ENCODE measurements around the gene C1orf116.

C1orf116 gene

DNA sequence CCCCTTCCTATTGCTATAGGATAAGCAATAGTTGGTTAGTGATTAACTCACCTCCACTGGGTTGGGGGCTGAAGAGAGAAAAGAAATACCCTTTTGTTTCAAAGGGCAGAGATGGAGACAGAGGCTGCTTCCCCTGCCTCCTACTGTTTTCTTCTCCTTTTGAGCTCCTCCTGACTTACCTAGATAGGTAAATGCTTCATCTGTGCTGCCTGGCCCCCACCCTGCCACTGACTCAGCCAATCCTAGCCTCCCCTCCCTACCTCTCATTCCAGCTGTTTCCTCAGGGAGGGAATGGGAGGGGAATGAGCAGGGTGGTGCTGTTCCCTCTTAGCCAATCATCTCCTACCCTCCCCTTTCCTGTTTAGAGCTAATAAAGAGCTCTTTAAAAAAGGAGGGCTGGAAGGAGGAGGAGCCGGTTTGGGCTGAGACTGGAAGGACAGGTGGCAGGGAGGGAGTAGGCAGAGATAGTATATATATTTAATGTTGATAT is at the start of gene C1orf116:
Gene C1orf116, minus strand, starts transcription at position 229 of the 490 bp plus-strand sequence. CDS start 5,158 bp downstream, outside the sequence.
- in situ Hi-C loops (cut with HindIII; ENCODE audit: low pct_ligation_motif_present, low pct_unique_long_range_greater_than_20kb, low sequenced_read_pairs), result no loop called here
- DNase-seq, result peak; percentile 76

DNA sequence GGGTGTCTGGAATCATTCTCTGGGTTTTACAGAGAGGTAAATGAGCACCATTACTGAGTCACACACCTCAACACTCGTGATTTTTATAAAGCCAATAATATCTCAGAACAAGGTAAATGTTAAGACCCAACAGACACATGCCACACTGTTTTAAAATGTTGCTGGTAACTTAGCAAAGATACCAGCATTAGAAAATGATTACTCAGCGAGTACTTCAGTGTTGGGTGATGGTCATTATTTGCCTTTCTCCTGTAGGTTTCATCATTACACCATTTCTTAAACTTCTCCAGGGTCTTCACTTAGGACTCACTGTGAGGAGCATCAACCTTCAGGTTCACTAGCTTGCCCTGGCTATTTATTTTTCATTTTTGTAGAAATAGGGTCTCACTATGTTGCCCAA is 49.2 kb upstream of the C1orf116 start:
- no peak for DNase-seq
- in situ Hi-C loops (cut with HindIII; ENCODE audit: low pct_ligation_motif_present, low pct_unique_long_range_greater_than_20kb, low sequenced_read_pairs), result no loop called here

DNA sequence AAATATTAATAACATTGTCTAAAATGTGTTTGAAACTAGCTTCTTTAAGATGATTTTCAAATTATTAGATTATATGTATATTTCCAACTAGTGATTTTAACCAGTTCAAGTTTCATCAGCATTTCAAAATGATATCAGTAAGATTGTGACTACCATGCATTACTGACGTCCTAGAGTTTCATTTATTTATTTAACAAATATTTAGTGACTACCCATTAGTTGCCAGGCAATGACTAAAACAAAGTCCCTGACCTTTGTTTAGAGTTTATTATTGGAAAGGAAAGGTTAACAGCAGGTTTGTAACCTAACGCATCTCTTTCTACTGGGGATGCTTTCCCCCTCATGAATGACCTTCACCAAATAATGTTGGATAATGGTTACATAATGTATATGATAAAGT is 48.5 kb upstream of the C1orf116 start:
- DNase-seq, result no peak
- in situ Hi-C loops (cut with HindIII; ENCODE audit: low pct_ligation_motif_present, low pct_unique_long_range_greater_than_20kb, low sequenced_read_pairs), result no loop called here

DNA sequence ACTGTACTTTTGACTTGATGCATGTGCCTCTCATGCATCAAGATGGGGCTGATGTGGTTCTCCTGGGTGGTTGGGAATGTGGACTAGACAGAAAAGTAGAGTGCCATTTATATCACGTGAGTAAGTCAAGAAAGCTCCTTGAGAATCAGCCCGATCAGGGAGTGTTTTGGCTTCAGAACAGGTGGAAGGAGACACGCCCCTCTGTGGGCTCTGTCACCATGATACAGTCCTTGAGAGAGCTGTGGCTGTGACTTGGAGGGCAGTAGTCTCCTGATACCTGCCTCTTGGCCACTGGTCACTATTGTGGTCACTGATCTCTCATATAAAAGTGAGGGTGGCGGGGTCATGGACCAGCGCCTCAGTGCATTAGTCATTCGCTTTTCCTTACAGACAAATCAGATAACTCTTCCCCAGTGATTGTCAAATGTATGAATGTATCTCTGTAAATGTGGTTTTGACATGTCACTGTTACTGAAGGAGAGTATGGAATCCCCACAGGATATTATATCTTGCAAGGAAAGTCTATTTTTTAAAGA is 47.2 kb upstream of the C1orf116 start:
- peak; percentile 10 for DNase-seq

DNA sequence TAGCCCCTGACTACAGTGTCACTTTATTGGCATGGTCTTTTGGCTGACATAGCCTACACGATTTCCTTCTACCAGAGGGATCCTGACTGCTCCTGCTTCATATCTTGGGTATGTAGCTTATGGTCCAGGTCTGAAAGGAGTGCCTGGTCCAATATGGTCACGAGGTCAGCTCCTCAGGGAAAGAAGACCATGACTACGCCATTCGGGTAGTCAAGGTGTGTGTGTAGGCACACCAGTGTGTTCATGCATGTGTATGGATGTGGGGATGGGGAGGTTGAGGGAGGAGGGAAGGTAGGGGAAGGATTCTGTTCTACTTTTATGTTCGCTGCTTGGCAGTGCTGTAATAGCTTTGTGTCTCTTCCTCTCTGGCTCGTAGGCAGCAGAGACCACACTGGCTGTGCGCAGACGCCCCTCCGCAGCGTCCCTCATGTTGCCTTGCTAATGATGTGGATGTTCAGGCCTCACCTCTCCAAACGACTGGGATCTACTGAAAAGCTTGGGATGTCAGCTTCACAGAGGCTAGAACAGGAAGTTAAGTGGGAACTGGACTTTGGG is 46.1 kb upstream of the C1orf116 start:
- in situ Hi-C loops (cut with HindIII; ENCODE audit: low pct_ligation_motif_present, low pct_unique_long_range_greater_than_20kb, low sequenced_read_pairs), result no loop called here
- DNase-seq, result no peak

More for the DNA sequence above, 47.2 kb upstream of the C1orf116 start:
- in situ Hi-C loops (cut with HindIII; ENCODE audit: low pct_ligation_motif_present, low pct_unique_long_range_greater_than_20kb, low sequenced_read_pairs), result no loop called here

DNA sequence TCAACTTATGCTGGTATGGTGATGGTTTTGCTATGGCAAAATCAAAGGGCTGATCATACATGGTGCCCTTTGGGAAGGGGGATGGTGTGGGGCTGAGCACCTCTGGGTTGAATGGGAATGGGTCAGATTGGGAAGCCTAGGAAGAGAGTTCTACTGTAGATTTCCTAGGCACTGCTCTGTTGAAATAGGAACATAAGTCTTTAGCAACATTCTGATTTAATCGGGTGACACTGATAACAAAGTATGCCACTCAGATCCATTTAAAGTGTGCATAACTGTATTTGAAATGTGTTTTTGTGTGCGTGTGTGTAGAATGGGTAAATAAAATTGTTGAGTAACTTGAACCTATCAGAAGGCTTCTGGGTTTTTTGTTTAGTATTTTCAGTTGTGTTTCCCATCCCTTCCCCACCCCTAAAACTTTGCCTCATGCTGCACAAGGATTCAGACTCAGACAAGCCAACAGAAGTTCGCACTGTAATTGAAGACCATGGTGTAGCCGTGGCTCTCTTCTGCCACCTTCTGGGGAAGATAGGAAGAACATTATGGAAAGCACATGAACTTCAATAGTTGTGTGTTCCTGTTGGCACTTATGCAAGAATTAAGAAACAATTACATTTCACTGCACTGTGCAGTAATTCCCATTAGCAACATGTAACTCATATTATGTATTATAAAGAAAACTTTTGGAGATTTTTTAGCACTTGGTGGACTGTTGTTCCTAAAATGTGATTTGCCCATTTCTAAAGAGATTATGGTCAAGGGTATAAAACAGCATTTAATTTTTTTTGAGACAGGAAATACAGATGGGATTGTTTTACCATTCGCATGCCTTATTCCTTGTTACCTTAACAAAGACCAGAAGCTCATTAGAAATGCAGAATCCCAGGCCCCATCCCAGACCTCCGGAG is 45.2 kb upstream of the C1orf116 start:
- peak; percentile 70 for DNase-seq
- in situ Hi-C loops (cut with HindIII; ENCODE audit: low pct_ligation_motif_present, low pct_unique_long_range_greater_than_20kb, low sequenced_read_pairs), result no loop called here

DNA sequence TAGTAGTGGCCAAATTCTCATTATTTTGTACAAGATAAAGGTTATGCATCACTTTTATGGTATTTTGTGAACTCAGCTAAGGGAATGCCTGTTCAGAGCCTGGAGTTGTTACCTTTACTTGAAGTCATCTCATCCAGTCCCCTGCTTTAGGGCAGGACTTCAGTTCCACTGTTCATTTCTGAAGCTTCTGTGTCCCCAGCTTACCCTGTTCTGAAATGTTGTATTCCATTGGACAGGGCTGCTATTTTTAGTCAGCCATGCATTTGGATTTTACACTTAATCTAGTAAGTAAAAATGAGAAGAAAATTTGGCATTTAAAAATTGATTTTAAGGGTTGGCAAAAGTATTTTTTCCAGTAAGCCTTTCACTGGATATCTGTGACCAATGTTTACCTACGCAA is 44.5 kb upstream of the C1orf116 start:
- DNase-seq, result no peak
- in situ Hi-C loops (cut with HindIII; ENCODE audit: low pct_ligation_motif_present, low pct_unique_long_range_greater_than_20kb, low sequenced_read_pairs), result no loop called here

DNA sequence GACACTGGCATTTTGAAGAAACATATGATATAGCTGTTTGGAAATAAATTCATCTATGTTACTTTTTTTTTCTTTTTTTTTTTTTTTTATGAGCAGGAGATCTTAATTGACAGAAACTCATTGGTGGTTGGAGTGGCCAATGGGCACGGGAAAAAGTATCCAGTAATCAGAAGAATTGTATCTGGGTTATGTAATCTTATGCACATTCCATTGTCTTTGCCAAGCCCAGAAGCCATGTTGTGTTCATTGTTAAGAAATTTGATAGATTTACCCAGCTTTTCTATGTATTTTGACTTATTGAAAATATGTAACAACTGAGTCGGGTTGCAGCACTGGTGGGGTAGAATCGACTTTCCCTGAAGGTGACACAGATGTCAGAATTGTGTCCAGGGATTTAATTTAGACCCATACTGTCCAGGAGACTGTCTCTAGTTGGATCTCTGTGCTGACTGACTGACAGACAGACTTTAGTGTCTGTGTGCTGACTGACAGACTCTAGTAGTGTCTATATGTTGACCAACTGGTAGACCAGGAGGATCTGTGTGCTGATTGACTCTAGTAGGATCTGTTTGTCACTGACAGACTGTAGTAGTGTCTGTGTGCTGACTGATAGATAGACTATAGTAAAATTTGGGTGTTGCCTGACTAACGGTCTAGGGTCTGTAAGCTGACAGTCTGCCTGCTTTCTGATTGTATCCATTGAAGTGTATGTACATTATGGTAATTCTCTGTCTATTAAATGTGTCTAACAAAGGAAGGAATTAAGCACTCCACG is 43.8 kb upstream of the C1orf116 start:
- in situ Hi-C loops (cut with HindIII; ENCODE audit: low pct_ligation_motif_present, low pct_unique_long_range_greater_than_20kb, low sequenced_read_pairs), result no loop called here
- DNase-seq, result no peak

DNA sequence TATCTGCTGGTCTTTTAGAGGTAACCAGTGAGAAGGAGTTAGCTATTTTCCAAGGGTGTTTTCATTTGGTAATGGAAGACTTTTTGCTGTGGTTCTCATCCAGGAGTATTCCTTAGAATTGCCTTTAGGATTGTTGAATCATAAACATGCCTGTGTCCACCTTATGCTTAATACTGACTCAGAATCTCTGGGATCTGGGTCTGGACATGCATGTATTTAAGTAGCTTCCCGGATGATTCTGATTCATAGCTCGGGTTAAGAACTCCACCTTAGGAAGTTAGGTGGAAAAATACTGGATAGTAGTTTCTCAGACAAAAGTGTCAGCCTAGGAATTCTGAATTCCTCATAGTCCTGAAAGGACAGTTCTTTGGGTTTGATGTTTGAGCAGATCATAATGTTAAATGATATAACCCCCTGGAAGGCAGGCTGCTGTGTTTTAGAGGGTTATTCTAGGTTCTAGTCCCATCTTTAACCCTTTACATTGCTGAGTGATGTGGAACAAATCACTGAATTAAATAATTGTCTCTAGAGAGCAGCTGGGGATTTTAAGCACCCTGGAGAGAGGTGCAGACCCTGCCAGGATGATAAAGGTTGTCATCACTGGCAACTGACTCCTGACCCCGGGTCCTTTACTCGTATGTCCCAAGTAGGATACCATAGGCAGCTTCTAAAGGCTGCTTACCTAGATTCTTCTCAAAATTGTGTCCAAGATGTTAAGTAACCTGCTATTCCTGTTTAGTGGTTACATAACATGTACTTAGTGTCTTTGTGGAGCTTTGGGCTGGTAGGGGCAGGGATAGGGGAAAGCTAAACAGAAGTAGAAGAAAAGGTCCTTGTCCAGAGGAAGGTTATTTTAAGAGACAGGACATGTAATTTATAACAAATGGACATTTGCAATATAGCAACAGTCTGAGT is 41.6 kb upstream of the C1orf116 start:
- in situ Hi-C loops (cut with HindIII; ENCODE audit: low pct_ligation_motif_present, low pct_unique_long_range_greater_than_20kb, low sequenced_read_pairs), result no loop called here
- DNase-seq, result no peak

DNA sequence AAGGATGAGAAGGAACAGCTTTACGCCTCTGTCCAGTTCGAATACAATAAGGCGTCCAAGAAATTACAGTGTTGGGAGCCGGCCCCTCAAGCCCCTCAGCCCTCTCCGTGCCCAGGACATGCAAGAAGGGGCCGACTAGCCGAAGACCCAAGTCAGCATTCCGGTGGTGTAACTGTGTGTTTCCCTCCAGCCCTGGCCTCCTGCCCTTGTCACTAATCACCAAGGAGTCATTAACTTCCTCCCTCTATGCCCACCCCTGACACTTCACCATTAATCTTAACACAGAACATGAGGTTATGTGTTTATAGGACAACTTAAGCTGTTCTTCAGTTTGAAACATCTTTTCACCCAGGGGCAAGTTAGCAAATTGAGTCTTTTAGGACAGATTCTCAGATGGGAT is 39.7 kb upstream of the C1orf116 start:
- DNase-seq, result no peak
- in situ Hi-C loops (cut with HindIII; ENCODE audit: low pct_ligation_motif_present, low pct_unique_long_range_greater_than_20kb, low sequenced_read_pairs), result no loop called here

DNA sequence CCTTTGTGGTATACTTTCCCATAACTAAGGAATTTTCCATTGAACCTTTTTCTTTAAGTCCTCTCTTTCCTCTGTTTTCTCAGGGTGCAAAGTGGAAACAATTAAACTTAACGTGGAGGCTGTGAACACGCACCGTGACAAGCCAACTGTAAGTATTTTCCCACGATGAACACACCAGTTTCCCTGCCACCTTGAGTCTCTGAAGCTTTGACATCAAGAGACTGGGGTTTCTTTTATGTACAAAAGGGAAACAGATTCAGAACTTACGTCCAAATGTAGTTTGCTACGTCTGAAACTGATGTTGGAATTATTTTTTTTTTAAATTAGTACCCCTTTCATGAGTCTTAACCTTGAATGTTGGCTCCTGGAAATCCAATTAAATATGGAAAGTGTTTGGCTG is 38.9 kb upstream of the C1orf116 start:
- DNase-seq, result no peak
- in situ Hi-C loops (cut with HindIII; ENCODE audit: low pct_ligation_motif_present, low pct_unique_long_range_greater_than_20kb, low sequenced_read_pairs), result no loop called here

DNA sequence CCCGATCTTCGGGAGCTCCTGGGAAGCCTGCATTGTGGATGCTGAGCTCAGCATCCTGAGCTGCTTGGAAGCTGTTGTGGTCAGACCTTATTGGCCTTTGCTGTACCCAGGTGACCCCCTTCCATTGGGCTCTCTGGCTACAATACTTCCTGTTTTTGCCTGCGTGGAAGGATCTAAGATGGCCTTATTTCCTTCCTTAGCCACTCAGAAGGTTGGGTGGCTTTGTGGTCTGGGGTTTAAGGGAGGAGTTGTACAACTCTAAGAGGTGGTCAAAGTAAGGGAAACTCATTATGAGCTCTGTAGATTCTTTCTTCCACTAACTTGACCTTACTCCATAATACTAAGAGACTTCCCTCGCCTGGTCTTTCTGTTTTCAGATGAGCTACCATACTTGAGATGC is 38.3 kb upstream of the C1orf116 start:
- in situ Hi-C loops (cut with HindIII; ENCODE audit: low pct_ligation_motif_present, low pct_unique_long_range_greater_than_20kb, low sequenced_read_pairs), result no loop called here
- no peak for DNase-seq

DNA sequence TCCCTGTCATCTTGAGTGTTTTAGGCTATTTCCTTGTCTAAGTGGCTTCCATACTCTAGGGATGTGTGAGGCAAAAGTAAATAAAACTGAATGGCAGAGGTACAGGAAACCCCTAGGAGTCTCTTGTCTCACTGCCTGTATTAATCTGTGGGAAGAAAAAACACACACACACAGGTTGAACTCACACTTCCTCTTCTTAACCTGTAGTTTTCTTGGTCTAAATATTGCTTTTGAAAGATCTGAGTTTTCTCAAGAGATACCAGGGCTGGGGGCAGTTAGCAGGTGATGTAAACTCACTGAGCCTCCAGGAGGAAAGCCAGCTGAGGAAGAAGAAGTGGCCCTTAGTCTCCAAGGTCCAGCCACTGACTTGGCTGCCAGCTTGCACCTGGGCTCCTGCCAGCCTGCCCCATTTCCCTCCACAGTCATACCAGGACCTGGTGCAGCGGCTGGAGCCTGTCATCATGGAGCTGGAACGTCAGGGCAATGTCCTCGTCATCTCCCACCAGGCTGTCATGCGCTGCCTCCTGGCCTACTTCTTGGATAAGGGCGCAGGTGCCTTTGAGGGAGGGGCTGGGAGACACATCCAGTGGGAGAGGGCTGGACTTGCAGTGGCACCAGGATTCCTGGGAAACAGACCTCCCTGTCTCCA is 37.4 kb upstream of the C1orf116 start:
- in situ Hi-C loops (cut with HindIII; ENCODE audit: low pct_ligation_motif_present, low pct_unique_long_range_greater_than_20kb, low sequenced_read_pairs), result no loop called here
- no peak for DNase-seq

DNA sequence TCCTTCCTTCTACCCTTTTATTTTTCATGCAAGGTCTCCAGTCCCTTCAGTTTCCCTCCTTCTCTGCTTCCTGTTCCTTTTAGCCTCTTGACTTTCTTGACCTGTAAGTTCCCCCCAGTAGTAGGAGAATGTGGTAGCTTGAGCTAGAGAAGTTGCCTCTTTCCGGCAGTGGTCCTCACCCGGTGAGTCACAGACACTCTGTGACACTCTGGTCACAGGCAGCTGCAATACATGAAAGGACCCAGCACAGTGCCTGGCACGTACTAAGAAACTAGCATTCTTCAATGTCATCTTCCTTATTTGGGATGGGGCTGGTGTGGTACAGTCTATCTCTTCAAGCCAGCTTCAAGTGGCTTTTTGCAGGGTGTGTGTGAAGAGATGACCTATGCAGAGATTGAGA is 36.5 kb upstream of the C1orf116 start:
- DNase-seq, result no peak
- in situ Hi-C loops (cut with HindIII; ENCODE audit: low pct_ligation_motif_present, low pct_unique_long_range_greater_than_20kb, low sequenced_read_pairs), result no loop called here

DNA sequence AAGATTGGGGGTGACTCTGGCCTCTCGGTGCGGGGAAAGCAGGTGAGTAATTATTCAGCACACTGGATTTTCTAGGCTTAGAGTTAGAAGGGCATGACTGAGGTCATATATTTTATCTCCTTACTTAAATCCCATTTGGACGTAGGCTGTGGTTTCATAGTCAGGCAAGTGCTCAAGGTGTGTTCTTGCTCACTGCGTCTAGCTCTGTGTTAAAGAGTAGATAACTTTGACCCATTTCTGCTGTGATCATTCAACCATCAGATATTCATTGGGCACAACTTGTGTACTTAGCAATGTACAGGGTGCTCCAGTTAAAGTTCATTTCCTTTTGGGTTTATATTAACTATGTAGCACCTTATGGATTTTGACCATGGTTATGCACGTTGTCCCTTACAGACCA is 35.1 kb upstream of the C1orf116 start:
- no peak for DNase-seq
- in situ Hi-C loops (cut with HindIII; ENCODE audit: low pct_ligation_motif_present, low pct_unique_long_range_greater_than_20kb, low sequenced_read_pairs), result no loop called here

DNA sequence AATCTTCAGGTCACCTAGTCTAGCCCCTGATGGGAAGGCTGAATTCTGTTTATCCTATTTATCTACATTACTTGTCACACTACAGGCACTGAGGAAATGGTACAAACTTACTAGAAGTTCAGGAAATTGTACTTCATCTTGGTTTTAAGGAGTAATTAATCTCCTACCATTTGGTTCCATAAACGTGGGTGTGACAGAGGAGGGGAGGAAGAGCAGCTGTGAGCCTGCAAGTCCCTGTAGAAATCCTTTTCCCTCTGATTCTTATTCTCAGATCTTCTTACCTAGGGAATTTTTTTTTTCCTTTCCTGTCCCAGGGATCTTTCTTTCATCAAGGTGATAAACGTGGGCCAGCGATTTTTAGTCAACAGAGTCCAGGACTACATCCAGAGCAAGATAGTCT is 34.6 kb upstream of the C1orf116 start:
- in situ Hi-C loops (cut with HindIII; ENCODE audit: low pct_ligation_motif_present, low pct_unique_long_range_greater_than_20kb, low sequenced_read_pairs), result no loop called here

DNA sequence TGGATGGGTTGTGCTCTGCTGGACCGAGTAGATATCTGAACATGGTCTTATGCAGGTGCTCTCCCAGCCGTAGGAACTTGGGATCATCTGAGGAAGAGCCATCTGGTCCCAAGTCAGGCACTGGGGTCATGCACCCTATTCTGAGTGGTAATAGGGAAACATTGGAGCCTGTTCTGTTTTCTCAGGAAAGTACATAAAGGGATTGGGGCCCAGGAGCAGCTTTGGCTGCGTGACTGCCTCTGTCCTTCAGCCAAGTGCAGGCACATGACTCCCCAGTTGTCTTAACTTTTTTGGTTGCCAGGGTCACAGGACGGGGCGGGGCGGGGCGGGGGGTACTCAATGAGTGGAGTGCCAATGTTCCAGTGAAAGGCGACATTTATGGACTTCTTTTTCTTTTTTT is 32.0 kb upstream of the C1orf116 start:
- no peak for DNase-seq
- in situ Hi-C loops (cut with HindIII; ENCODE audit: low pct_ligation_motif_present, low pct_unique_long_range_greater_than_20kb, low sequenced_read_pairs), result no loop called here

More for the DNA sequence above, 34.6 kb upstream of the C1orf116 start:
- DNase-seq, result no peak

DNA sequence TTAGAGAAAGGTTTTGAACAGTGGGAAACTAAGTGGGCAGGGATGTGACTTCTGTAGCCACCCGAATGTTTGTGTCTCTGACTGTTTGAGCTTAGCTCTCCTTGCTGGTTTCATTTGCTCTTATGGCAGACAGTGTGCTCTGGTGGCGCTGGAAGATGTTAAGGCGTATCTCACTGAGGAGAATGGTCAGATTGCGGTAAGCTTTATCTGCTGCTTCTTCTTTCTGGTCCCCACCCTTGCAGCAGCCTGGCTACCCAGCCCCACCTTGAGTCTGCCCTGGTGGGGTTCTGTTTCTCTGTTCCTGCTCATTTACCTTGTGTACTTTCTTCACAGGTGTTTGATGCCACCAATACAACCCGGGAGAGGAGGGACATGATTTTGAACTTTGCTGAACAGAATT is 30.5 kb upstream of the C1orf116 start:
- in situ Hi-C loops (cut with HindIII; ENCODE audit: low pct_ligation_motif_present, low pct_unique_long_range_greater_than_20kb, low sequenced_read_pairs), result no loop called here
- no peak for DNase-seq
